Measurements from ENCODE around the gene SIPA1L3. TPM values are rescaled to one million over a fixed set of nuclear protein-coding genes. Genes with fewer than 3 reads are reported as not detected.

The SIPA1L3 gene
- polyA plus RNA-seq, 1 of the 3 experiments (the other 2 are of a cell fraction): 11.6 TPM

DNA sequence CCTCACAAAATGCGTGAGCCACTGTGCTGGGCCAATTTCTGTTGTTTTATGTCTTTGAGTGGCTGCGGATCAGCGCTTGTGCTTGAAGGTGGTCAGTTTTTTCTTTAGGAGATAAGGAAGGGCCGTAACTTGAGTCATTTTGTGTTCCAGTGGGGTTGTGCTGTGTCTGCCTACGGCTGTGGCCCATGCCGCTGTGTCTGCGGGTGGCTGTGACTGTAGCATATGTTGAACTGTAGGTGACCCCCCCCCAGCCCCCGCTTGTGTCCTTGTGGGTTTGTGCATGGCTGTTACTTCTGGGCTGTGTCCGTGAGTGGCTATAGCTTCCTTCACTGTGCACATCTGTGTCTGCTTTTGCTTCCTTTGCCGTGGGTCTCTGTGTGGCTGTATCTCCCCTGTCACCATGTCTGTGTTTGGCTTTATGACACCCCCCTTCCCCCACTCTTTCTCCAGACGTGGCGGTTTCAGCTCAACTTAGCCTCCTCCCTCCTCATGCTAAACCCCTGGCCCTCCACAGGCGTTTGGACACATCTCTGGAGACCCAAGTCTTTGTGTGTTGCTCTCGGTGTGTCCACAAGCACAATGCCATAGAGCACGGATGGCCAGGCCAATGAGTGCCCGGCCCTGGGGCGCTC lies 348.5 kb downstream of the SIPA1L3 start:
- TF ChIP-seq MXI1 (IDR thresholded peaks at IDR 0.05; ENCODE audit: low read depth, low read length) (no peak), SIN3A (IDR thresholded peaks at IDR 0.05; ENCODE audit: borderline replicate concordance, low read depth, low read length) (no peak)
- H3K9me3 ChIP-seq: no peaks in the 10 kb centered on the region
- peak; percentile 50 for DNase-seq
- ChIA-PET CTCF (interaction anchor here (1.4 to 5.7 kb wide), 8 partner anchors 10 to 357 kb away, joined by 5 to 41 read pairs (median 6); partner anchors contain the start of gene CATSPERG), POLR2A (interaction anchor here (1.1 kb wide), 1 partner anchor 10 kb away, joined by 3 read pairs; no protein-coding TSS in a partner anchor)
- no peaks in the 10 kb centered on the region for H3K9me2 ChIP-seq
- WGBS (ENCODE audit: low lambda C conversion rate): 70% methylated on average over 13 of the region's 17 CpGs
- H3F3A ChIP-seq (replicated peaks; ENCODE audit: insufficient read depth): no peaks in the 10 kb centered on the region
- peaks cover 0 to 16% of the 10 kb centered on the region in 2 experiments; a peak in 2 of 4 replicates for H3K4me1 ChIP-seq (ENCODE audit: control insufficient read depth in 1 of 2, insufficient read depth in 2 of 2, low read depth in 1 of 2, low read length in 1 of 2)
- H3K27me3 ChIP-seq (ENCODE audit: insufficient read depth): peaks cover 9% of the 10 kb centered on the region
- H2AFZ ChIP-seq (ENCODE audit: low read depth): no peak overlapping the region
- no peaks in the 10 kb centered on the region for H4K20me1 ChIP-seq (ENCODE audit: insufficient read depth)
- no peak overlapping the region for H3K9ac ChIP-seq
- H3K4me2 ChIP-seq: no peak overlapping the region
- no peaks in the 10 kb centered on the region for H3K79me2 ChIP-seq (ENCODE audit: insufficient read depth)
- no peaks in the 10 kb centered on the region for H3K36me3 ChIP-seq (replicated peaks in 1 of 2; ENCODE audit: control insufficient read depth in 1 of 2, insufficient read depth in 2 of 2, low read length in 1 of 2)
- peak overlapping the region in 1 of 2 experiments; percentile 23; a peak in 2 of 4 replicates for H3K4me3 ChIP-seq (ENCODE audit: low read depth in 2 of 2, low read length in 1 of 2)
- H3K27ac ChIP-seq (ENCODE audit: low read depth in 2 of 2, low read length in 1 of 2): no peak overlapping the region; a peak in 1 of 4 replicates

Small RNA genes within 50 kb of the gene (small RNA-seq; reads per million reads assigned to genes)
- gene RN7SL663P: 0 reads per million in 7 experiments

Other genes starting within 250 kb of the SIPA1L3 start
- gene ZNF607, start 187.4 kb upstream of the SIPA1L3 start, polyA plus RNA-seq (2012; rRNA removed): 2.0 and 2.6 TPM in 2 replicates
- gene ZNF573, start 127.6 kb upstream of the SIPA1L3 start, polyA plus RNA-seq (2012; rRNA removed): 1.3 and 2.1 TPM in 2 replicates
- not detected in 2 replicates for gene WDR87, start 614 bp upstream of the SIPA1L3 start, polyA plus RNA-seq (2012; rRNA removed)

All from SK-N-SH (cell line).